BLaER1 treated with 17β-estradiol and CSF1 and Interleukin-3, amounts not matched to agents 10 nM and 100 nM (cell line): Measurements from ENCODE around the gene OR7D4.

ENCODE experiments used
- H3K27ac ChIP-seq, 11 experiments: shearing (Covaris generic); formaldehyde crosslinking; 2 replicates each; pipeline ENCODE4 v1.8.1; 2022
- H3K27me3 ChIP-seq, 11 experiments: shearing (Covaris generic); formaldehyde crosslinking; 2 replicates each; pipeline ENCODE4 v1.8.1; 2022
- H3K36me3 ChIP-seq, 11 experiments: shearing (Covaris generic); formaldehyde crosslinking; 2 replicates each; pipeline ENCODE4 v1.8.1; 2022
- H3K4me1 ChIP-seq, 10 experiments: shearing (Covaris generic); formaldehyde crosslinking; 2 replicates each; pipeline ENCODE4 v1.8.1; 2022
- H3K4me2 ChIP-seq, 11 experiments: shearing (Covaris generic); formaldehyde crosslinking; 2 replicates each; pipeline ENCODE4 v1.8.1; 2022
- H3K4me3 ChIP-seq, 10 experiments: shearing (Covaris generic); formaldehyde crosslinking; 2 replicates each; pipeline ENCODE4 v1.8.1; 2022
- H3K9ac ChIP-seq, 11 experiments: shearing (Covaris generic); formaldehyde crosslinking; 2 replicates each; pipeline ENCODE4 v1.8.1; 2022
- H3K9me3 ChIP-seq, 11 experiments: shearing (Covaris generic); formaldehyde crosslinking; replicated peaks in 1 of 11; 2 replicates each; pipeline ENCODE4 v1.8.1; 2022
- H4K20me1 ChIP-seq, 11 experiments: shearing (Covaris generic); formaldehyde crosslinking; 2 replicates each; pipeline ENCODE4 v1.8.1; 2022
- Cebpa-rat ChIP-seq, 11 experiments: shearing (Covaris generic); IDR thresholded peaks; 2 replicates each; pipeline ENCODE4 v1.8.1; 2022

Gene OR7D4

GRCh38 chr19:9171393-9171991 lies 47.9 kb downstream of the OR7D4 start:
- Histone ChIP-seq H3K27ac (no peak overlapping the region), H3K9me3 (no peaks in the 10 kb centered on the region), H3K4me1 (peaks cover 0 to 29% (median 4%) of the 10 kb centered on the region in 10 experiments; a peak in 10 of 20 replicates), H3K36me3 (peaks cover 0 to 21% (median 14%) of the 10 kb centered on the region in 11 experiments; a peak in 13 of 22 replicates), H3K4me2 (peak overlapping the region in 1 of 11 experiments; percentile 13; a peak in 1 of 22 replicates), H3K27me3 (no peaks in the 10 kb centered on the region), H3K9ac (no peak overlapping the region), H3K4me3 (no peak overlapping the region), H4K20me1 (peaks cover 0 to 7% (median 0%) of the 10 kb centered on the region in 11 experiments; a peak in 1 of 22 replicates)
- no peak for TF ChIP-seq Cebpa-rat (IDR thresholded peaks at IDR 0.05)

- Histone ChIP-seq H3K27ac (peak overlapping the region in 3 of 11 experiments; percentile 18 to 71 (median 58); a peak in 4 of 22 replicates), H3K9ac (peak overlapping the region in 1 of 11 experiments; percentile 12; a peak in 1 of 22 replicates), H3K4me2 (peak overlapping the region in 4 of 11 experiments; percentile 18 to 89 (median 62); a peak in 7 of 22 replicates), H3K4me3 (no peak overlapping the region), H3K27me3 (no peaks in the 10 kb centered on the region), H3K36me3 (peaks cover 35 to 68% (median 61%) of the 10 kb centered on the region in 11 experiments), H3K9me3 (peaks cover 0 to 9% (median 5%) of the 10 kb centered on the region in 11 experiments; a peak in 10 of 22 replicates), H4K20me1 (peaks cover 0 to 43% (median 12%) of the 10 kb centered on the region in 11 experiments; a peak in 13 of 22 replicates), H3K4me1 (peaks cover 0 to 38% (median 6%) of the 10 kb centered on the region in 10 experiments; a peak in 10 of 20 replicates)
- TF ChIP-seq Cebpa-rat (IDR thresholded peaks at IDR 0.05): no peak
Observed at GRCh38 chr19:9166846-9167245, 52.5 kb downstream of the OR7D4 start.

GRCh38 chr19:9165261-9165660 lies 54.1 kb downstream of the OR7D4 start:
- Histone ChIP-seq H3K27me3 (no peaks in the 10 kb centered on the region), H3K36me3 (peaks cover 51 to 83% (median 77%) of the 10 kb centered on the region in 11 experiments), H3K9ac (no peak overlapping the region), H3K4me3 (no peak overlapping the region), H3K27ac (no peak overlapping the region), H3K4me1 (peaks cover 0 to 28% (median 6%) of the 10 kb centered on the region in 10 experiments; a peak in 10 of 20 replicates), H3K9me3 (peaks cover 15 to 25% (median 21%) of the 10 kb centered on the region in 11 experiments), H3K4me2 (no peak overlapping the region), H4K20me1 (peaks cover 0 to 58% (median 26%) of the 10 kb centered on the region in 11 experiments; a peak in 14 of 22 replicates)
- no peak for TF ChIP-seq Cebpa-rat (IDR thresholded peaks at IDR 0.05)

- Histone ChIP-seq H3K36me3 (peaks cover 89 to 100% (median 100%) of the 10 kb centered on the region in 11 experiments), H3K9ac (no peak overlapping the region), H3K9me3 (peaks cover 43 to 61% (median 55%) of the 10 kb centered on the region in 11 experiments)
Observed at GRCh38 chr19:9161427-9161826, 58.0 kb downstream of the OR7D4 start.

More at GRCh38 chr19:9161427-9161826, 58.0 kb downstream of the OR7D4 start:
- peaks cover 10 to 75% (median 38%) of the 10 kb centered on the region in 11 experiments; a peak in 20 of 22 replicates for H4K20me1 ChIP-seq
- no peaks in the 10 kb centered on the region for H3K27me3 ChIP-seq
- peaks cover 0 to 17% (median 7%) of the 10 kb centered on the region in 10 experiments; a peak in 14 of 20 replicates for H3K4me1 ChIP-seq
- H3K4me2 ChIP-seq: no peak overlapping the region
- TF ChIP-seq Cebpa-rat (IDR thresholded peaks at IDR 0.05): no peak
- no peak overlapping the region for H3K27ac ChIP-seq
- H3K4me3 ChIP-seq: no peak overlapping the region; a peak in 1 of 20 replicates
